Left lung (tissue), 10 donors: ENCODE data around the gene GPC3. TPM values are rescaled to one million over a fixed set of nuclear protein-coding genes. Genes with fewer than 3 reads are reported as not detected.
"Not testable (repeated sequence)": the region's sequence is repeated elsewhere in the genome, so short reads cannot be mapped to it uniquely, and the experiment has no call there.

Source experiments
- ATAC-seq: fragments of 200-7000 bp; cut with Tn5 transposase; one replicate; pipeline ENCODE4 v1.9.1; 2020; ENCODE audit warnings: moderate library complexity
- DNase-seq, 4 donors: peaks; one replicate each; pipeline ENCODE4 v3.0.0-alpha.2; 2013 to 2020
- H3K27ac ChIP-seq, 2 donors: fragments of 200-600 bp; sonication (generic) in 1 of 2; one replicate each; pipeline versions ENCODE4 v1.5.0 to v1.8.0; 2020 to 2021
- H3K27me3 ChIP-seq, 2 donors: fragments of 200-600 bp; sonication (generic) in 1 of 2; one replicate each; pipeline versions ENCODE4 v1.5.0 to v1.8.0; 2020 to 2021
- H3K36me3 ChIP-seq, 2 donors: fragments of 200-600 bp; sonication (generic) in 1 of 2; one replicate each; pipeline versions ENCODE4 v1.5.0 to v1.8.0; 2020 to 2021
- H3K4me1 ChIP-seq, 2 donors: fragments of 200-600 bp; one replicate each; pipeline ENCODE4 v1.8.0; 2021
- H3K4me3 ChIP-seq, 2 donors: fragments of 200-600 bp; sonication (generic) in 1 of 2; one replicate each; pipeline versions ENCODE4 v1.5.0 to v1.8.0; 2020 to 2021; ENCODE audit warnings: mild to moderate bottlenecking in 1 of 2
- H3K9me3 ChIP-seq, 2 donors: fragments of 200-600 bp; sonication (generic) in 1 of 2; one replicate each; pipeline versions ENCODE4 v1.5.0 to v1.8.0; 2020 to 2021
- intact Hi-C, 2 donors: fragments of 100-400 bp; cut with DNase I; formaldehyde crosslinking; loops; one replicate each; pipeline versions ENCODE4 v1.11.2 to v1.14.2; 2022
- polyA plus RNA-seq, 6 donors: library from polyadenylated mRNA; unstranded; fragments of 120-200 nt; gene quantifications; one replicate each; pipeline ENCODE4 v1.2.1, GENCODE V29; 2013; ENCODE audit not compliant: insufficient read length in 6 of 6
- total RNA-seq, 2 donors: library from RNA; stranded (reverse); fragmentation: NEBNext Ultra II Directional; extraction: Animal tissue kit (Norgen Biotek cat#: 25700); gene quantifications; one replicate each; pipeline ENCODE4 v1.2.1, GENCODE V29; 2021
- TF ChIP-seq, protein P1 (sequence below), 2 donors: fragments of 200-600 bp; sonication (generic) in 1 of 2; IDR thresholded peaks; one replicate each; pipeline versions ENCODE4 v1.5.0 to v1.8.0; 2021; ENCODE audit warnings: antibody characterized with exemption in 2 of 2
- donor health status: DM: no; HTN: yes; CAD: no.
- donor health status: DM: no; HTN: no; CAD: no.

The GPC3 gene
- total and polyA plus RNA-seq, 8 donors = 42.1 to 581 (median 448) TPM

DNA sequence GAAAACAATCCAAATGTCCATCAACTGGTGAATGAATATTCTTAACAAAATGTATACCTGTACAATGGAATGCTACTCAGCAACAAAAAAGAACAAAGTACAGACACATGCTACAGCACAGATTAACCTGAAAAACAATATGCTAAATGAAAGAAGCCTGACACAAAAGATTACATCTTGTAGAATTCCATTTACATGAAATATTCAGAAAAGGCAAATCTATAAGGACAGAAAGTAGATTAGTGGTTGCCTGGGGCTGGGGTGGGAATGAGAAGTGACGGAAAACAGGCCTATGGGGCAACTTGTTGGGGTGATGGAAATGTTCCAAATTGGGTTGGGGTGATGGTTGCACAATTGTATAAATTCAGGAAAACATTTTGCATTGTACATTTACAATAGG lies 351.0 kb downstream of the GPC3 start:
- Histone ChIP-seq H3K27ac (no peak overlapping the region), H3K27me3 (no peaks in the 10 kb centered on the region), H3K4me1 (no peaks in the 10 kb centered on the region), H3K36me3 (no peaks in the 10 kb centered on the region), H3K4me3 (no peak overlapping the region), H3K9me3 (no peaks in the 10 kb centered on the region)
- TF ChIP-seq, protein P1, sequence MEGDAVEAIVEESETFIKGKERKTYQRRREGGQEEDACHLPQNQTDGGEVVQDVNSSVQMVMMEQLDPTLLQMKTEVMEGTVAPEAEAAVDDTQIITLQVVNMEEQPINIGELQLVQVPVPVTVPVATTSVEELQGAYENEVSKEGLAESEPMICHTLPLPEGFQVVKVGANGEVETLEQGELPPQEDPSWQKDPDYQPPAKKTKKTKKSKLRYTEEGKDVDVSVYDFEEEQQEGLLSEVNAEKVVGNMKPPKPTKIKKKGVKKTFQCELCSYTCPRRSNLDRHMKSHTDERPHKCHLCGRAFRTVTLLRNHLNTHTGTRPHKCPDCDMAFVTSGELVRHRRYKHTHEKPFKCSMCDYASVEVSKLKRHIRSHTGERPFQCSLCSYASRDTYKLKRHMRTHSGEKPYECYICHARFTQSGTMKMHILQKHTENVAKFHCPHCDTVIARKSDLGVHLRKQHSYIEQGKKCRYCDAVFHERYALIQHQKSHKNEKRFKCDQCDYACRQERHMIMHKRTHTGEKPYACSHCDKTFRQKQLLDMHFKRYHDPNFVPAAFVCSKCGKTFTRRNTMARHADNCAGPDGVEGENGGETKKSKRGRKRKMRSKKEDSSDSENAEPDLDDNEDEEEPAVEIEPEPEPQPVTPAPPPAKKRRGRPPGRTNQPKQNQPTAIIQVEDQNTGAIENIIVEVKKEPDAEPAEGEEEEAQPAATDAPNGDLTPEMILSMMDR (IDR thresholded peaks at IDR 0.05) = no peak
- no peak for ATAC-seq
- intact Hi-C loops = no loop called here
- DNase-seq = no peak

DNA sequence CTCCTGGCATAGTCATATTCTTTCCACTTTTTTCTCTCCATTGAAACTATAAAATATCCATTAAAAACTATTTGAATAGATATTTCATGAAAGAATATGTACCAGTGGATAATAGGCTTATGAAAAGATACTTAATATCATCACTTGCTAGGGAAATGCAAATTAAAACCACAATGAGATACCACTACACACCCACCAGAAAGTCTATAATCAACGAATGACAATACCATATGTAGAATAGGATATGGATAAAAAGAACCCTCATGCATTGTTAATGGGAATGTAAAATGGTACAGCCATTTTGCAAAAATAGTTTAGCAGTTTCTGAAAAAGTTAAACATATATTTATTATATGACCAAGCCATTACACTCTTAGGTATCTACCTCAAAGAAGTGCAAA lies 351.4 kb downstream of the GPC3 start:
- ATAC-seq = no peak
- Histone ChIP-seq H3K27ac (no peak overlapping the region), H3K27me3 (no peaks in the 10 kb centered on the region), H3K9me3 (no peaks in the 10 kb centered on the region), H3K4me3 (no peak overlapping the region), H3K36me3 (no peaks in the 10 kb centered on the region), H3K4me1 (no peaks in the 10 kb centered on the region)
- no peak for DNase-seq
- intact Hi-C loops = no loop called here
- TF ChIP-seq, protein P1 (IDR thresholded peaks at IDR 0.05) = no peak

DNA sequence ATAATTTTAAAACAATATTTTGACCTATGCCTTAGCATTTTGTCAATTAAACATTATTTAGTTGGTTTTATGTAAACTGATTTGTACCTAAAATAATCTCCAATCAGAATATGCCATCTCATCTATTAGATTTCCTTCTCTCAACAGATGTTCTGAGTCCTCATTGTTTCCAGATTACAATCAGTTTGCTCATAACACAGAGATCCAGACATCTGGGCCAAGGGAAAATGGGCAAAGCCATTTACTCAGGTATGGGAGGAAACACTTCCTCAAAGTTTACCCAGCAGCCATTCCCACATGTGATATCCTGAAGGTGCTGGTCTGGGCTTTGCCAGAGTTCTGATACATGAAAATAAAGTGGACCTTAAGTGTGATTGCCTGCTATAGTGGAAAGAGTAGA lies 352.2 kb downstream of the GPC3 start:
- Histone ChIP-seq H3K27me3 (no peaks in the 10 kb centered on the region), H3K4me3 (no peak overlapping the region), H3K27ac (no peak overlapping the region), H3K9me3 (no peaks in the 10 kb centered on the region), H3K36me3 (no peaks in the 10 kb centered on the region), H3K4me1 (no peaks in the 10 kb centered on the region)
- no peak for DNase-seq
- intact Hi-C loops = no loop called here
- TF ChIP-seq, protein P1 (IDR thresholded peaks at IDR 0.05) = no peak
- no peak for ATAC-seq

DNA sequence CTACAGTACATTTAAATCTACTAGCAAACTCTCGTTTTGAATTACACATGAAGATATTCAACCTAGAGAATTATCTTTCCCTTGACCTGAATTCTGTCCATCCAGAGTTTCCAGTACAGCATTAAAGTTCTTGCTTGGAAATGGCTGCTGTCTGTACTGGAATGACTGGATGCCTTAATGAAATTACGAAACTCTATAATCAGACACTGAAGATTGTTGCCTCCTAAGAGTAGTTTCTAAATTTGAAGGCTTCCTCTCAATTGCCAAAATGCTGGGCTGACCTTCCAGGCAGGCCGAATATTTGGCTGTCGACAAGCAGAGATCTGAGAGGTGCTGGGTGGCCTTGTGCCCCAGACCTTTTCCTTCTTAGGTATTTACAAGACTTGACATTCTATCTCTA lies 355.0 kb downstream of the GPC3 start:
- no peaks in the 10 kb centered on the region for H3K9me3 ChIP-seq
- H3K36me3 ChIP-seq = no peaks in the 10 kb centered on the region
- DNase-seq = no peak
- no peak overlapping the region for H3K27ac ChIP-seq
- intact Hi-C loops = no loop called here
- H3K4me3 ChIP-seq = no peak overlapping the region
- TF ChIP-seq, protein P1 (IDR thresholded peaks at IDR 0.05) = no peak
- ATAC-seq = no peak
- H3K27me3 ChIP-seq = no peaks in the 10 kb centered on the region
- no peaks in the 10 kb centered on the region for H3K4me1 ChIP-seq

DNA sequence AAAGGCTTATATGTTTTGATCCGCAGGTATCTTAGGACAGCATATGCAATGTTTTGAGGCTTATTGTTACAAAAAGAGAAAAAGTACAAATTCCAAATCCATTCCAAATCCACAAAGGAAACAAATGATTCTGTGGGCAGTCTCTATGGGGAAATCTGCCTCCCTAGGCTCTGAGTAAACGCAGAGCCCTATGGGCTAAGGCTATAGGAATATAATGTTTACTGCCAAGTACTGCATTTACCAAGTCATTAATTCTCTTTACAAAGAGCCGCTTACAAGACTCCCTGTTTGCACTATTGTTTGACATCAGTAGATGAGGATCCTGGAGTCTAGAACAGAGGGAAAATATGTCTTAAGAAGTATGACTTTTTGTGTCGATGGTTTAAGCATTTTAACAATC lies 357.7 kb downstream of the GPC3 start:
- H3K4me3 ChIP-seq = no peak overlapping the region

DNA sequence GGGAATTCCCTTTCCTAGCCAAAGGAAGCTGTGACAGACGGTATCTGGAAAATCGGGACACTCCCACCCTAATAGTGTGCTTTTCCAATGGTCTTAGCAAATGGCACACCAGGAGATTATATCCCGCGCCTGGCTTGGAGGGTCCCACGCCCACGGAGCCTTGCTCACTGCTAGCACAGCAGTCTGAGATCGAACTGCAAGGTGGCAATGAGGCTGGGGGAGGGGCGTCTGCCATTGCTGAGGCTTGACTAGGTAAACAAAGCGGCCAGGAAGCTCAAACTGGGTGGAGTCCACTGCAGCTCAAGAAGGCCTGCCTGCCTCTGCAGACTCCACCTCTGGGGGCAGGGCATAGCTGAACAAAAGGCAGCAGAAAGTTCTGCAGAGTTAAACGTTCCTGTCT lies 364.0 kb downstream of the GPC3 start:
- H3K36me3 ChIP-seq, H3K27me3 ChIP-seq, H3K4me3 ChIP-seq, H3K9me3 ChIP-seq, intact Hi-C loops, ATAC-seq, H3K27ac ChIP-seq, DNase-seq, H3K4me1 ChIP-seq: not testable (repeated sequence)

More for the DNA sequence above, 357.7 kb downstream of the GPC3 start:
- no peak for DNase-seq
- Histone ChIP-seq H3K9me3 (no peaks in the 10 kb centered on the region), H3K36me3 (no peaks in the 10 kb centered on the region), H3K4me1 (no peaks in the 10 kb centered on the region), H3K27ac (no peak overlapping the region), H3K27me3 (no peaks in the 10 kb centered on the region)
- TF ChIP-seq, protein P1 (IDR thresholded peaks at IDR 0.05) = no peak
- intact Hi-C loops = no loop called here
- ATAC-seq = no peak
